H1 (cell line): ENCODE results near the gene CXXC4. TPM values are rescaled to one million over a fixed set of nuclear protein-coding genes. Genes with fewer than 3 reads are reported as not detected.
A peak's percentile ranks its signal among the peaks of the same experiment; 100 is the strongest.

Experiments
- BCL11A ChIP-seq, 2 experiments: IDR thresholded peaks; one replicate each; pipeline ENCODE4 v1.6.1; 2011; ENCODE audit warnings: low read depth in 2 of 2, low read length in 2 of 2, mild to moderate bottlenecking in 2 of 2
- CTBP2 ChIP-seq: IDR thresholded peaks from 2 replicates; pipeline ENCODE4 v1.7.0; 2011; ENCODE audit warnings: borderline replicate concordance, mild to moderate bottlenecking, moderate library complexity, mixed read lengths, low read length; ENCODE audit not compliant: insufficient read depth, insufficient read length
- EP300 ChIP-seq, 2 experiments: IDR thresholded peaks; 1 replicate in 1 of 2; 2 replicates in 1 of 2; pipeline ENCODE4 v1.6.1; 2011 to 2012; ENCODE audit warnings: low read depth in 2 of 2, low read length in 2 of 2, mild to moderate bottlenecking in 2 of 2, borderline replicate concordance in 1 of 2, inconsistent platforms in 1 of 2, moderate library complexity in 1 of 2
- GTF2F1 ChIP-seq: IDR thresholded peaks from 2 replicates; pipeline ENCODE4 v1.6.1; 2012; ENCODE audit warnings: low read depth, low read length, improper control_type of control experiment, borderline replicate concordance
- JUND ChIP-seq: IDR thresholded peaks from 2 replicates; pipeline ENCODE4 v1.6.1; 2011; ENCODE audit warnings: mild to moderate bottlenecking, improper control_type of control experiment, low read length
- KDM4A ChIP-seq: IDR thresholded peaks from one replicate; pipeline ENCODE4 v1.7.1; 2012; ENCODE audit warnings: low read depth, mild to moderate bottlenecking, moderate library complexity, low read length, inconsistent platforms; ENCODE audit not compliant: severe bottlenecking
- NRF1 ChIP-seq: IDR thresholded peaks from 2 replicates; pipeline ENCODE4 v1.6.1; 2011; ENCODE audit warnings: mild to moderate bottlenecking, low read depth, low read length, improper control_type of control experiment
- POLR2A ChIP-seq, 2 experiments: IDR thresholded peaks; 1 replicate in 1 of 2; 2 replicates in 1 of 2; pipeline ENCODE4 v1.6.1; 2011; ENCODE audit warnings: low read depth in 2 of 2, low read length in 2 of 2, mild to moderate bottlenecking in 2 of 2; ENCODE audit errors: control extremely low read depth in 1 of 2
- POLR2AphosphoS5 ChIP-seq: IDR thresholded peaks from 2 replicates; pipeline ENCODE4 v1.6.1; 2011; ENCODE audit warnings: low read depth, low read length
- RNF2 ChIP-seq: fragments of 200-900, 300-1000 bp; sonication (generic); IDR thresholded peaks from 2 replicates; pipeline ENCODE4 v1.7.1; 2016; ENCODE audit warnings: borderline replicate concordance, low read depth, mild to moderate bottlenecking, antibody characterized with exemption, low read length; ENCODE audit not compliant: poor library complexity, severe bottlenecking; ENCODE audit errors: missing control alignments
- SP1 ChIP-seq: IDR thresholded peaks from 2 replicates; pipeline ENCODE4 v1.6.1; 2011; ENCODE audit warnings: low read depth, low read length
- TAF7 ChIP-seq: optimal IDR thresholded peaks from 2 replicates; pipeline ENCODE3; 2011; ENCODE audit warnings: low read depth, mild to moderate bottlenecking, inconsistent platforms, low read length, moderate library complexity, borderline replicate concordance
- TCF12 ChIP-seq: IDR thresholded peaks from 2 replicates; pipeline ENCODE4 v1.6.1; 2011; ENCODE audit warnings: low read depth, mild to moderate bottlenecking, low read length
- YY1 ChIP-seq: IDR thresholded peaks from 2 replicates; pipeline ENCODE4 v1.6.1; 2011; ENCODE audit warnings: low read depth, mild to moderate bottlenecking, low read length
- polyA plus RNA-seq, 7 experiments: library from polyadenylated mRNA; depleted of rRNA in 3 of 7; stranded (reverse) in 5 of 7; unstranded in 2 of 7; fragments of >200 nt in 5 of 7; fragments of 200-250 nt in 2 of 7; gene quantifications; 1 replicate in 5 of 7; 2 replicates in 1 of 7; 4 replicates in 1 of 7; pipeline versions ENCODE4 v1.2.1 to v1.2.3, GENCODE V29; 2011 to 2013; ENCODE audit warnings: missing spikeins in 2 of 7, mixed read lengths in 2 of 7
- total RNA-seq: library from RNA; stranded (reverse); fragmentation: NEBNext Ultra II Directional; extraction: Animal tissue kit (Norgen Biotek cat#: 25700); gene quantifications from 2 replicates; pipeline ENCODE4 v1.2.1, GENCODE V29; 2021

Gene CXXC4
- total and polyA plus RNA-seq, 2 of the 8 experiments (the other 6 are each of a cell fraction or from before 2014, with no cell fraction given) = 1.3 to 1.8 TPM

- peak; percentile 88 for TF ChIP-seq SP1
- no peak for TF ChIP-seq GTF2F1
- TF ChIP-seq POLR2AphosphoS5 = peak; percentile 46; the same call in 1 of the 2 replicates
- TF ChIP-seq TAF7 = no peak
- no peak for TF ChIP-seq NRF1
- peak in 1 of 2 experiments; percentile 74; a peak in 1 of 3 replicates for TF ChIP-seq EP300 (IDR thresholded peaks at IDR 0.05; ENCODE audit: borderline replicate concordance in 1 of 2, low read depth in 2 of 2, low read length in 2 of 2)
- TF ChIP-seq JUND = peak; percentile 43; the same call in 1 of the 2 replicates
- peak; percentile 81 for TF ChIP-seq YY1
- TF ChIP-seq TCF12 = 0 out of 2 replicates have a peak, but pooled peaks have one; percentile 58
- TF ChIP-seq BCL11A (IDR thresholded peaks at IDR 0.05; ENCODE audit: low read depth in 2 of 2, low read length in 2 of 2) = no peak
- TF ChIP-seq KDM4A = peak; percentile 88
- peak; percentile 99 for TF ChIP-seq CTBP2
- peak; percentile 55 to 71 for TF ChIP-seq POLR2A (IDR thresholded peaks at IDR 0.05; ENCODE audit: control extremely low read depth in 1 of 2, low read depth in 2 of 2, low read length in 2 of 2)
- peak; percentile 48 for TF ChIP-seq RNF2
These were observed at the start of gene CXXC4 (continued) for GRCh38 chr4:104494822-104495559.
